ENCODE data around the gene ZNF679. TPM values are rescaled to one million over a fixed set of nuclear protein-coding genes. Genes with fewer than 3 reads are reported as not detected.
"Not testable (repeated sequence)": the region's sequence is repeated elsewhere in the genome, so short reads cannot be mapped to it uniquely, and the experiment has no call there.

The ZNF679 gene
- total RNA-seq, 1 donor from 2014 or later = not detected

DNA sequence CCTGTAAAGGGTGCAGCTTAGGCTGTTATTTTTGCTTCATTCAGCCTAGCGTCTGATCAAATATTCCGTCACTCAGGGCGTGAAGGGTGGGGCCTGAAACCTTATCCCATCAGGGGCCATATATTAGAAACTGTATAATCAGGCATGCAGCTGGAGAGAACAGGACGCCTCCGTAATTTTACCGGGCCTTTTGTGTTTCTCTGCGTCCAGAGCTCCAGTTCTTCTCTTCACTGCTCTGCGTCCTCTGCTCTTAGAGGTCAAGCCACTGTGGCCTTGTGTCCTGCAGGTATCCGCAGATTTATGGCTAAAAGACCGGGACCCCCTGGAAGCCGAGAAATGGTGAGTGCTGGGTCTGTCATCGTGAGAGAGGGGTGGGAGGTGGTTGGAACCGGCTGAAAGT lies 21.4 kb upstream of the ZNF679 start, which contains the start of gene ZNF735:
Gene ZNF735, plus strand, starts transcription at position 301 of the 400 bp plus-strand sequence. Its CDS starts 0 bp downstream, at position 301.
- peaks cover 4% of the 10 kb centered on the region for H3K27me3 Mint-ChIP-seq (ENCODE audit: unreplicated experiment)
- no peaks in the 10 kb centered on the region for H3K4me1 Mint-ChIP-seq (ENCODE audit: unreplicated experiment)
- no peak for DNase-seq (ENCODE audit: low spot score)
- peaks cover 7% of the 10 kb centered on the region for H3K36me3 Mint-ChIP-seq (ENCODE audit: low read depth, unreplicated experiment)
- peaks cover 17% of the 10 kb centered on the region for H3K9me3 Mint-ChIP-seq (ENCODE audit: unreplicated experiment)
- TF ChIP-seq CTCF (IDR thresholded peaks at IDR 0.05; ENCODE audit: unreplicated experiment) = no peak
- no peak within 1 kb of the TSS for H3K27ac Mint-ChIP-seq (ENCODE audit: unreplicated experiment)
- H3K4me3 Mint-ChIP-seq (ENCODE audit: unreplicated experiment) = no peak within 1 kb of the TSS

DNA sequence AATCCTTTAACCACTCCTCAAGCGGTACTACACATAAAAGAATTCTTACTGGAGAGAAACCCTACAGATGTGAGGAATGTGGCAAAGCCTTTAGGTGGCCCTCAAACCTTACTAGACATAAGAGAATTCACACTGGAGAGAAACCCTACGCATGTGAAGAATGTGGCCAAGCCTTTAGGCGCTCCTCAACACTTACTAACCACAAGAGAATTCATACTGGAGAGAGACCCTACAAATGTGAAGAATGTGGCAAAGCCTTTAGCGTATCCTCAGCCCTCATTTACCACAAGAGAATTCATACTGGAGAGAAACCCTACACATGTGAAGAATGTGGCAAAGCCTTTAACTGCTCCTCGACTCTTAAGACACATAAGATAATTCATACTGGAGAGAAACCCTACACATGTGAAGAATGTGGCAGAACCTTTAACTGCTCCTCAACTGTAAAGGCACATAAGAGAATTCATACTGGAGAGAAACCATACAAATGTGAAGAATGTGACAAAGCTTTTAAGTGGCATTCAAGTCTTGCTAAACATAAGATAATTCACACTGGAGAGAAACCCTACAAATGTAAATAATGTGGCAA lies 8.5 kb upstream of the ZNF679 start:
- H3K27ac Mint-ChIP-seq (ENCODE audit: unreplicated experiment); H3K27me3 Mint-ChIP-seq (ENCODE audit: unreplicated experiment); H3K4me1 Mint-ChIP-seq (ENCODE audit: unreplicated experiment); H3K36me3 Mint-ChIP-seq (ENCODE audit: low read depth, unreplicated experiment); H3K4me3 Mint-ChIP-seq (ENCODE audit: unreplicated experiment); DNase-seq (ENCODE audit: low spot score): not testable (repeated sequence)
- peaks cover 19% of the 10 kb centered on the region for H3K9me3 Mint-ChIP-seq (ENCODE audit: unreplicated experiment)

DNA sequence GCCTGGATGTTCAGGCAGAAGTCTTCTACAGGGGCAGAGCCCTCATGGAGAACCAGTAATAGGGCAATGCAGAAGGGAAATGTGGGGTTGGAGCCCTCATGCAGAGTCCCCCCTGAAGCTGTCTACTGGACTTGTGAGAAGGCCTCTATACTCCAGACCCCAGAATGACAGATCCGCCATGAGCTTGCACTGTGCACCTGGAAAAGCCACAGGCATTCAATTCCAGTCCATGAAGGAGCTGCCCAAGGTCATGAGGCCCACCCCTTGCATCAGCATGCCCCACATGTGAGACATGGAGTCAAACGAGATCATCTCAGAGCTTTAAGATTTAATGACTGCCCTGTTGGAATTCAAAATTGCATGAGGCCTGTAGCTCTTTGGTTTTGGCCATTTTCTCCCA lies 4.9 kb upstream of the ZNF679 start:
- peaks cover 11% of the 10 kb centered on the region for H3K36me3 Mint-ChIP-seq (ENCODE audit: low read depth, unreplicated experiment)

GRCh38 chr7:64266341-64266919 lies 38.2 kb downstream of the ZNF679 start:
- Mint-ChIP-seq H3K27ac (ENCODE audit: unreplicated experiment) (no peak overlapping the region), H3K4me1 (ENCODE audit: unreplicated experiment) (no peaks in the 10 kb centered on the region), H3K36me3 (ENCODE audit: low read depth, unreplicated experiment) (no peaks in the 10 kb centered on the region), H3K27me3 (ENCODE audit: unreplicated experiment) (peaks cover 2% of the 10 kb centered on the region), H3K9me3 (ENCODE audit: unreplicated experiment) (peaks cover 22% of the 10 kb centered on the region), H3K4me3 (ENCODE audit: unreplicated experiment) (no peak overlapping the region)
- TF ChIP-seq CTCF (IDR thresholded peaks at IDR 0.05; ENCODE audit: unreplicated experiment) = no peak
- DNase-seq (ENCODE audit: low spot score) = no peak

More for the DNA sequence above, 4.9 kb upstream of the ZNF679 start:
- DNase-seq (ENCODE audit: low spot score) = no peak
- no peak for TF ChIP-seq CTCF (IDR thresholded peaks at IDR 0.05; ENCODE audit: unreplicated experiment)
- H3K4me3 Mint-ChIP-seq (ENCODE audit: unreplicated experiment) = no peak overlapping the region
- H3K9me3 Mint-ChIP-seq (ENCODE audit: unreplicated experiment) = peaks cover 35% of the 10 kb centered on the region
- no peaks in the 10 kb centered on the region for H3K4me1 Mint-ChIP-seq (ENCODE audit: unreplicated experiment)
- peaks cover 4% of the 10 kb centered on the region for H3K27me3 Mint-ChIP-seq (ENCODE audit: unreplicated experiment)
- H3K27ac Mint-ChIP-seq (ENCODE audit: unreplicated experiment) = no peak overlapping the region

DNA sequence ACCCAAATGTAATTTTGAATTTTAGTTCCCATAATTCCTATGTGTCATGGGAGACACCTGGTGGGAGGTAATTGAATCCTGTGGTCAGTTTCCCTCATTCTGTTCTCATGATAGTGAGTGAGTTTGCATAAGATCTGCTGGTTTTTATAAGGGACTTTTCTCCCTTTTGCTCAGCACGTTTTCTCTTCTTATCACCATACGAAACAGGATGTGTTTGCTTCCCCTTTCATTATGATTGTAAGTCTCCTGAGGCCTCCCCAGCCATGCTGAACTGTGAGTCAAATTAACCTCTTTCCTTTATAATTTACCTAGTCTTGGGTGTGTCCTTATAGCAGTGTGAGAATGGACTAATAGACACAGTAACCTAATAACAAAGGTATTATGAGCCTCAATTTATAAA lies 49.4 kb downstream of the ZNF679 start:
- no peak for DNase-seq (ENCODE audit: low spot score)
- Mint-ChIP-seq H3K27me3 (ENCODE audit: unreplicated experiment) (no peaks in the 10 kb centered on the region), H3K9me3 (ENCODE audit: unreplicated experiment) (peaks cover 16% of the 10 kb centered on the region), H3K4me3 (ENCODE audit: unreplicated experiment) (no peak overlapping the region), H3K36me3 (ENCODE audit: low read depth, unreplicated experiment) (no peaks in the 10 kb centered on the region), H3K27ac (ENCODE audit: unreplicated experiment) (no peak overlapping the region), H3K4me1 (ENCODE audit: unreplicated experiment) (no peaks in the 10 kb centered on the region)
- TF ChIP-seq CTCF (IDR thresholded peaks at IDR 0.05; ENCODE audit: unreplicated experiment) = no peak
